ENCODE data around the gene CTRL. TPM values are rescaled to one million over a fixed set of nuclear protein-coding genes. Genes with fewer than 3 reads are reported as not detected.
A peak's percentile ranks its signal among the peaks of the same experiment; 100 is the strongest.

The CTRL gene
- polyA plus RNA-seq, 1 of the 3 experiments (the other 2 are of a cell fraction): 1.9 TPM

DNA sequence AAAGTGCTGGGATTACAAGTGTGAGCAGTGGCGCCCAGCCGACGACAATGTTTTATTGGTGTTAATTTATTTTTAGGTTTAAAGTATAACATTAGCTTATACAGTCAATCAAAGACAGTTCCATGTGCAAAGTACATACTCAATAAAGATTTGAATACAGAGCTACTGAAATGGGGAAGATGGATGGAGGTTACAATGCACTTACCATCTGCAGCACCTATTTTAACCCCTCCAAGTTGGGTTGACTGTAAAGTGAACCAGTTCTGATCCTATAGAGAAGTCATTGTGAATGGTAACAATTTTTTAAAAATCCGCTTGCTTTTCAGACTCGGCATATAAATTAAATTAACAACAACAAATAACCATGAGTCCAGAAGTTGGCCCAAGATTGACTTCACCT, 39.3 kb downstream of the CTRL start:
- Histone ChIP-seq H3K9me3 (no peaks in the 10 kb centered on the region), H3K79me2 (ENCODE audit: insufficient read depth) (peaks cover 42% of the 10 kb centered on the region), H2AFZ (ENCODE audit: low read depth) (peak overlapping the region; percentile 81), H3K4me2 (peak overlapping the region; percentile 82), H3K4me1 (ENCODE audit: control insufficient read depth in 1 of 2, insufficient read depth in 2 of 2, low read depth in 1 of 2, low read length in 1 of 2) (peaks cover 10 to 11% of the 10 kb centered on the region in 2 experiments; a peak in 2 of 4 replicates), H3K27ac (ENCODE audit: low read depth in 2 of 2, low read length in 1 of 2) (peak overlapping the region; percentile 42 to 56; a peak in 3 of 4 replicates), H3K9me2 (no peaks in the 10 kb centered on the region), H3K36me3 (replicated peaks in 1 of 2; ENCODE audit: control insufficient read depth in 1 of 2, insufficient read depth in 2 of 2, low read length in 1 of 2) (no peaks in the 10 kb centered on the region), H4K20me1 (ENCODE audit: insufficient read depth) (peaks cover 2% of the 10 kb centered on the region; the same call in 1 of the 2 replicates), H3F3A (replicated peaks; ENCODE audit: insufficient read depth) (no peaks in the 10 kb centered on the region), H3K27me3 (ENCODE audit: insufficient read depth) (no peaks in the 10 kb centered on the region), H3K9ac (peak overlapping the region; percentile 63), H3K4me3 (ENCODE audit: low read depth in 2 of 2, low read length in 1 of 2) (peak overlapping the region; percentile 46 to 70)
- DNase-seq: no peak
- ChIA-PET POLR2A (interaction anchor here (1.0 kb wide), 1 partner anchor 11 kb away, joined by 3 read pairs; no protein-coding TSS in a partner anchor), CTCF (interaction anchor here (0.9 to 22.4 kb wide), 6 partner anchors 9 to 76 kb away, joined by 3 to 564 read pairs (median 4); partner anchors contain the start of genes CTRL, LCAT, NUTF2 and PSMB10)
- WGBS (ENCODE audit: low lambda C conversion rate): 60% methylated on average over 5 of the region's 5 CpGs
- no peak for TF ChIP-seq TEAD4 (IDR thresholded peaks at IDR 0.05; ENCODE audit: borderline replicate concordance, insufficient read depth)
- TF ChIP-seq NRF1 (IDR thresholded peaks at IDR 0.05; ENCODE audit: low read depth, low read length): no peak
- TF ChIP-seq CHD2 (IDR thresholded peaks at IDR 0.05; ENCODE audit: low read length, partially characterized antibody): no peak
- TF ChIP-seq NFIC (IDR thresholded peaks at IDR 0.05; ENCODE audit: borderline replicate concordance): no peak
- TF ChIP-seq, protein P1, sequence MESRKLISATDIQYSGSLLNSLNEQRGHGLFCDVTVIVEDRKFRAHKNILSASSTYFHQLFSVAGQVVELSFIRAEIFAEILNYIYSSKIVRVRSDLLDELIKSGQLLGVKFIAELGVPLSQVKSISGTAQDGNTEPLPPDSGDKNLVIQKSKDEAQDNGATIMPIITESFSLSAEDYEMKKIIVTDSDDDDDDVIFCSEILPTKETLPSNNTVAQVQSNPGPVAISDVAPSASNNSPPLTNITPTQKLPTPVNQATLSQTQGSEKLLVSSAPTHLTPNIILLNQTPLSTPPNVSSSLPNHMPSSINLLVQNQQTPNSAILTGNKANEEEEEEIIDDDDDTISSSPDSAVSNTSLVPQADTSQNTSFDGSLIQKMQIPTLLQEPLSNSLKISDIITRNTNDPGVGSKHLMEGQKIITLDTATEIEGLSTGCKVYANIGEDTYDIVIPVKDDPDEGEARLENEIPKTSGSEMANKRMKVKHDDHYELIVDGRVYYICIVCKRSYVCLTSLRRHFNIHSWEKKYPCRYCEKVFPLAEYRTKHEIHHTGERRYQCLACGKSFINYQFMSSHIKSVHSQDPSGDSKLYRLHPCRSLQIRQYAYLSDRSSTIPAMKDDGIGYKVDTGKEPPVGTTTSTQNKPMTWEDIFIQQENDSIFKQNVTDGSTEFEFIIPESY (IDR thresholded peaks at IDR 0.05; ENCODE audit: borderline replicate concordance, low read depth): no peak
- no peak for TF ChIP-seq RCOR1 (IDR thresholded peaks at IDR 0.05; ENCODE audit: low read length)
- TF ChIP-seq FOXJ3 (CRISPR knock-in tag; IDR thresholded peaks at IDR 0.05): no peak
- no peak for TF ChIP-seq MEF2A (IDR thresholded peaks at IDR 0.05; ENCODE audit: borderline replicate concordance, low read depth)
- TF ChIP-seq, protein P2, sequence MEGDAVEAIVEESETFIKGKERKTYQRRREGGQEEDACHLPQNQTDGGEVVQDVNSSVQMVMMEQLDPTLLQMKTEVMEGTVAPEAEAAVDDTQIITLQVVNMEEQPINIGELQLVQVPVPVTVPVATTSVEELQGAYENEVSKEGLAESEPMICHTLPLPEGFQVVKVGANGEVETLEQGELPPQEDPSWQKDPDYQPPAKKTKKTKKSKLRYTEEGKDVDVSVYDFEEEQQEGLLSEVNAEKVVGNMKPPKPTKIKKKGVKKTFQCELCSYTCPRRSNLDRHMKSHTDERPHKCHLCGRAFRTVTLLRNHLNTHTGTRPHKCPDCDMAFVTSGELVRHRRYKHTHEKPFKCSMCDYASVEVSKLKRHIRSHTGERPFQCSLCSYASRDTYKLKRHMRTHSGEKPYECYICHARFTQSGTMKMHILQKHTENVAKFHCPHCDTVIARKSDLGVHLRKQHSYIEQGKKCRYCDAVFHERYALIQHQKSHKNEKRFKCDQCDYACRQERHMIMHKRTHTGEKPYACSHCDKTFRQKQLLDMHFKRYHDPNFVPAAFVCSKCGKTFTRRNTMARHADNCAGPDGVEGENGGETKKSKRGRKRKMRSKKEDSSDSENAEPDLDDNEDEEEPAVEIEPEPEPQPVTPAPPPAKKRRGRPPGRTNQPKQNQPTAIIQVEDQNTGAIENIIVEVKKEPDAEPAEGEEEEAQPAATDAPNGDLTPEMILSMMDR (IDR thresholded peaks at IDR 0.05): no peak
- TF ChIP-seq, protein P3, sequence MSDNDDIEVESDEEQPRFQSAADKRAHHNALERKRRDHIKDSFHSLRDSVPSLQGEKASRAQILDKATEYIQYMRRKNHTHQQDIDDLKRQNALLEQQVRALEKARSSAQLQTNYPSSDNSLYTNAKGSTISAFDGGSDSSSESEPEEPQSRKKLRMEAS (IDR thresholded peaks at IDR 0.05; ENCODE audit: low read depth): no peak
- TF ChIP-seq JUND (IDR thresholded peaks at IDR 0.05): no peak
- TF ChIP-seq POLR2AphosphoS5 (IDR thresholded peaks at IDR 0.05; ENCODE audit: low read depth, low read length): no peak
- TF ChIP-seq RFX5 (IDR thresholded peaks at IDR 0.05; ENCODE audit: low read length): no peak
- no peak for TF ChIP-seq ELF1 (IDR thresholded peaks at IDR 0.05)
- TF ChIP-seq SIN3A (IDR thresholded peaks at IDR 0.05; ENCODE audit: borderline replicate concordance, low read depth, low read length): no peak
- TF ChIP-seq, protein P4, sequence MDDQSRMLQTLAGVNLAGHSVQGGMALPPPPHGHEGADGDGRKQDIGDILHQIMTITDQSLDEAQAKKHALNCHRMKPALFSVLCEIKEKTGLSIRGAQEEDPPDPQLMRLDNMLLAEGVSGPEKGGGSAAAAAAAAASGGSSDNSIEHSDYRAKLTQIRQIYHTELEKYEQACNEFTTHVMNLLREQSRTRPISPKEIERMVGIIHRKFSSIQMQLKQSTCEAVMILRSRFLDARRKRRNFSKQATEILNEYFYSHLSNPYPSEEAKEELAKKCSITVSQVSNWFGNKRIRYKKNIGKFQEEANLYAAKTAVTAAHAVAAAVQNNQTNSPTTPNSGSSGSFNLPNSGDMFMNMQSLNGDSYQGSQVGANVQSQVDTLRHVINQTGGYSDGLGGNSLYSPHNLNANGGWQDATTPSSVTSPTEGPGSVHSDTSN (IDR thresholded peaks at IDR 0.05): no peak
- no peak for TF ChIP-seq FOSL2 (IDR thresholded peaks at IDR 0.05; ENCODE audit: borderline replicate concordance, low read depth)
- no peak for TF ChIP-seq YY1 (IDR thresholded peaks at IDR 0.05; ENCODE audit: low read depth)
- TF ChIP-seq, protein P5, sequence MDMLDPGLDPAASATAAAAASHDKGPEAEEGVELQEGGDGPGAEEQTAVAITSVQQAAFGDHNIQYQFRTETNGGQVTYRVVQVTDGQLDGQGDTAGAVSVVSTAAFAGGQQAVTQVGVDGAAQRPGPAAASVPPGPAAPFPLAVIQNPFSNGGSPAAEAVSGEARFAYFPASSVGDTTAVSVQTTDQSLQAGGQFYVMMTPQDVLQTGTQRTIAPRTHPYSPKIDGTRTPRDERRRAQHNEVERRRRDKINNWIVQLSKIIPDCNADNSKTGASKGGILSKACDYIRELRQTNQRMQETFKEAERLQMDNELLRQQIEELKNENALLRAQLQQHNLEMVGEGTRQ (IDR thresholded peaks at IDR 0.05; ENCODE audit: borderline replicate concordance, low read depth, low read length): no peak

All from SK-N-SH (cell line).